Measurements from ENCODE around the gene MAML1.

Gene MAML1

GRCh38 chr5:179795049-179795862 is 62.6 kb downstream of the MAML1 start:
- no peak for DNase-seq

GRCh38 chr5:179795863-179796833 is 63.5 kb downstream of the MAML1 start:
- peak; percentile 20 for DNase-seq

GRCh38 chr5:179796877-179797608 is 64.4 kb downstream of the MAML1 start:
- DNase-seq, result no peak

GRCh38 chr5:179797741-179798140 is 65.1 kb downstream of the MAML1 start:
- DNase-seq, result no peak

- no peak for DNase-seq
Measured at GRCh38 chr5:179798144-179798770, 65.6 kb downstream of the MAML1 start.

- no peak for DNase-seq
Measured at GRCh38 chr5:179798771-179799643, 66.4 kb downstream of the MAML1 start.

GRCh38 chr5:179799644-179799973 is 67.0 kb downstream of the MAML1 start:
- DNase-seq, result no peak

GRCh38 chr5:179800071-179800695 is 67.6 kb downstream of the MAML1 start:
- DNase-seq, result no peak

GRCh38 chr5:179800696-179801201 is 68.1 kb downstream of the MAML1 start:
- no peak for DNase-seq

GRCh38 chr5:179801304-179802206 is 68.9 kb downstream of the MAML1 start:
- DNase-seq, result no peak

GRCh38 chr5:179802207-179802883 is 69.7 kb downstream of the MAML1 start:
- no peak for DNase-seq

GRCh38 chr5:179802950-179803562 is 70.4 kb downstream of the MAML1 start:
- DNase-seq, result no peak

- DNase-seq, result peak; percentile 19
Measured at GRCh38 chr5:179803651-179804554, 71.3 kb downstream of the MAML1 start.

GRCh38 chr5:179804555-179804947 is 71.9 kb downstream of the MAML1 start:
- DNase-seq, result no peak

GRCh38 chr5:179805070-179805528 is 72.5 kb downstream of the MAML1 start:
- no peak for DNase-seq

- DNase-seq, result no peak
Measured at GRCh38 chr5:179805529-179806249, 73.1 kb downstream of the MAML1 start.
